ENCODE results near the gene KCNK7. TPM values are rescaled to one million over a fixed set of nuclear protein-coding genes. Genes with fewer than 3 reads are reported as not detected.

The KCNK7 gene
- total RNA-seq, 1 experiment from 2014 or later = 0.58 TPM

GRCh38 chr11:65636108-65637031 lies 40.8 kb upstream of the KCNK7 start:
- POLR2A ChIA-PET (ENCODE audit: unreplicated experiment) = no interaction called here
- CTCF ChIA-PET = no interaction called here
- H3K27ac ChIP-seq (ENCODE audit: low read length) = no peak overlapping the region

GRCh38 chr11:65634905-65635731 lies 39.5 kb upstream of the KCNK7 start:
- no peak overlapping the region for H3K27ac ChIP-seq (ENCODE audit: low read length)
- no peak overlapping the region for H3K4me2 ChIP-seq (ENCODE audit: low read length)
- ChIA-PET POLR2A (ENCODE audit: unreplicated experiment) (no interaction called here), CTCF (no interaction called here)
- H3K27me3 ChIP-seq (ENCODE audit: low read length) = no peaks in the 10 kb centered on the region
- intact Hi-C loops (cut with micrococcal nuclease) = no loop called here
- peaks cover 7% of the 10 kb centered on the region for H3K4me1 ChIP-seq (ENCODE audit: insufficient read depth, low read length)
- DNase-seq (no peak), ATAC-seq (no peak)
- H3K79me2 ChIP-seq (ENCODE audit: low read length) = no peaks in the 10 kb centered on the region
- H2AFZ ChIP-seq (ENCODE audit: low read length) = no peak overlapping the region
- no peak overlapping the region for H3K9ac ChIP-seq (ENCODE audit: low read length)
- TF ChIP-seq EZH2 (IDR thresholded peaks at IDR 0.05; ENCODE audit: low read length, unreplicated experiment) (no peak), CTCF (conservative IDR thresholded peaks at IDR 0.05; ENCODE audit: low read depth, low read length) (no peak), EZH2phosphoT487 (IDR thresholded peaks at IDR 0.05; ENCODE audit: borderline replicate concordance, low read length) (no peak)
- no peaks in the 10 kb centered on the region for H4K20me1 ChIP-seq (ENCODE audit: low read length)
- H3K9me3 ChIP-seq (ENCODE audit: low read length) = no peaks in the 10 kb centered on the region
- BruUV-seq (replicated peaks) = no TSS peak
- H3K4me3 ChIP-seq (ENCODE audit: low read length) = no peak overlapping the region
- H3K36me3 ChIP-seq (ENCODE audit: low read depth, low read length) = peaks cover 44% of the 10 kb centered on the region
- peaks cover 7% of the 10 kb centered on the region for H3F3A ChIP-seq (ENCODE audit: low read length, unreplicated experiment)
- H3K9me2 ChIP-seq (replicated peaks; ENCODE audit: low read length) = no peaks in the 10 kb centered on the region

More at GRCh38 chr11:65636108-65637031, 40.8 kb upstream of the KCNK7 start:
- Histone ChIP-seq H3K4me1 (ENCODE audit: insufficient read depth, low read length) (peaks cover 7% of the 10 kb centered on the region), H3K27me3 (ENCODE audit: low read length) (no peaks in the 10 kb centered on the region), H3K79me2 (ENCODE audit: low read length) (no peaks in the 10 kb centered on the region), H4K20me1 (ENCODE audit: low read length) (no peaks in the 10 kb centered on the region), H3K9me2 (replicated peaks; ENCODE audit: low read length) (no peaks in the 10 kb centered on the region), H3K4me2 (ENCODE audit: low read length) (no peak overlapping the region), H2AFZ (ENCODE audit: low read length) (no peak overlapping the region), H3K9ac (ENCODE audit: low read length) (no peak overlapping the region), H3K9me3 (ENCODE audit: low read length) (no peaks in the 10 kb centered on the region), H3F3A (ENCODE audit: low read length, unreplicated experiment) (peaks cover 7% of the 10 kb centered on the region), H3K36me3 (ENCODE audit: low read depth, low read length) (peaks cover 33% of the 10 kb centered on the region), H3K4me3 (ENCODE audit: low read length) (no peak overlapping the region)
- DNase-seq = no peak
- TF ChIP-seq EZH2phosphoT487 (IDR thresholded peaks at IDR 0.05; ENCODE audit: borderline replicate concordance, low read length) = no peak
- no peak for TF ChIP-seq CTCF (conservative IDR thresholded peaks at IDR 0.05; ENCODE audit: low read depth, low read length)
- no peak for TF ChIP-seq EZH2 (IDR thresholded peaks at IDR 0.05; ENCODE audit: low read length, unreplicated experiment)
- intact Hi-C loops (cut with micrococcal nuclease) = no loop called here
- ATAC-seq = no peak
- TSS peak; percentile 4 for BruUV-seq (replicated peaks)
